NCI-H524 (cell line): ENCODE results near the gene REXO1.
A peak's percentile ranks its signal among the peaks of the same experiment; 100 is the strongest.
"Not testable (repeated sequence)": the region's sequence is repeated elsewhere in the genome, so short reads cannot be mapped to it uniquely, and the experiment has no call there.

Experiments used
- DNase-seq, 2 experiments: peaks; one replicate each; lab custom pipeline; 2025; lab: John Stamatoyannopoulos, UW

Gene REXO1

DNA sequence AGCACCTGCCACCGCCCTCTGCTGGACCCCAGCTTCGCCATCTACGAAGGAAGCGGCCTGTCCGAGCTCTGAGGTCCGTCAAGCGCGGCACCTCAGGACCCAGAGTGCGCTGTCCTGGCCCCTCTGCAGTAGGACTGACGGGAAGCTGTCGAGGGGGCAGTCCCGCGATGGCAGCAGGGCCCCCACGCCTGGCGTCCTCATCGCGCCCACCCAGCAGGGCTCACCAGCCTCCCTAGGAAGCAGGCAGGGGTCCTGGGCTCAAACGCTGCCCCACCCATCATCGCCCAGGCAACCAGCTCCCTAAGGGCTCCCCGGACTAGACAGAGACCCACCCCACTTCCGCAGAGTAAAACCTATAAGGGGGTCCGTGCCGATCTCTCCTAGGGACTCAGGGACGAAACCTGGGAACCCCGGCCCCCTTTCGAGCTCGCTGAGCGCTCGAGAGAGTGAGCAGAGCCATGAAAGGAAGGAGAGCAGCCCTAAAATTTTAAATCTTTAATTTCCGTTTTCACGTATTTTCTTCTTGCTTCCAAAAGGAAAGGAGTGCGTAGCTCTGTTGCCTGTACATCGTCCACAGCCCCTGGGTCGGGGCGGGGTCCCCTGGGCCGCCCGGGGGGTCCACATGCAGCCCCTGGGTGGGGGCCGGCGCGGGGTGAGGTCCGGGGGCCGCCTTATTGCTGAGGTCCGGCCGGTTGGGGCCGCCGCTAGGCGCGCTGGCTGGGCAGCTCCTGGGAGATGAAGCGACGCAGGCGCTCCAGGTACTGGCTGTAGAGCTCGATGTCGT is 28.4 kb upstream of the REXO1 start:
- DNase-seq, result not testable (repeated sequence)

DNA sequence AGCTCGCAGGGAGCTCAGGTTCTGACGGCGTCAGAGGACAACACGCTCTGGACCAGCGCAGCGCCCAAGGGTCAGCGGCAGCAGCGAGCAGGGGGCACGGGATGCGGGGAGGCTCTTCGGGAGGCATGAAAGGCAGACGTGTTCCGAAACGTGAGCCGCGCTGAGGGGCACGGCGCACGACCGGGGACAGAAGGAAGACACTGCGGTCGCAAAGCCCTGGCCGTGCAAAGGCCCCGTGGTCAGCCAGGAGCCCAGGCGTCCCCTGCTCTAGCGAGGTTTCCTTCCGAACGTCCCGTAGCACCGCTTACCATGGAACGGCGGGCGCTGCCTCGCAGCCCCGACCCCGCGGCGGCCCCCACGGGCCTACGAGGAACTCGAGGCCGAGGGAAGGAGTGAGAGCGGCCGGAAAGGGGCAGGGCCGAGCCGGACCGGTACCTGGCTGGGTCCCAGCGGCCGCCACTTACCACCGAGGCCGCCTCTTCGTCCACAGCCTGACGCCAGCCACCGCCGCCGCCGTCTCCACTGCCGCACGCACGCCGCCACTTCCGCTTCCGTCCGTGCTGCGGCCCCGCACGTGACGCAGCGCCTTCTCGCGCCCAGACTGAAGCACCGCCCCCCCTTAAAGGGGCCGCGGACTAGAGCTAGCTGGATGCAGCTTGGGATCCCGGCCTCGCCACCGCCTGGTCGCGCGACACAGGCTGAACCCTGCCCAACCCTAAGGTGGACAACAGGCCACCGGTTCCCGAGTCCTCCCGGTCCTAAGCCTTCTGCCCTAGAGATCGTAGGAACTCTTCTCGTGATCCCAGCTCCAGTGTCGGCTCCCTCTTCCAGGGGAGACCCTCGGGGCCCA is 27.6 kb upstream of the REXO1 start:
- peak; percentile 69 to 88 for DNase-seq

DNA sequence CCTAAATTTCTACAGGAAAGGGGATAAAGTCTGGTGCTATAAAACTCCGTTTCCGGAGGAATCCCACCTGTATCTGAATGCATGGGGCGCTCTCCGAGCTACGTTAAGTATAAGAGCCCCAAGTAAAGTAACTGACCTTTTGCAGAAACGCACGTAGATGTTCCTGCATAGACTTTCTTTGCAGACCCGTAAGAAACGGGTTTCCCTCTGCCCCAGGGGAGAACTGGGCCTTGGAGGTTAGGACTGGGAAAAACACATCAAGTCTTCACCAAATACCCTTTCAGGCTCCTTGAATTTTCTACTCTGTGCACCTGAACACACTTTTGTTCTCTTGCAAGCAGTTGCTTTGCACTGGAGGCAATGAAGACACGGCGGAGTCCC is 27.0 kb upstream of the REXO1 start:
- not testable (repeated sequence) for DNase-seq

DNA sequence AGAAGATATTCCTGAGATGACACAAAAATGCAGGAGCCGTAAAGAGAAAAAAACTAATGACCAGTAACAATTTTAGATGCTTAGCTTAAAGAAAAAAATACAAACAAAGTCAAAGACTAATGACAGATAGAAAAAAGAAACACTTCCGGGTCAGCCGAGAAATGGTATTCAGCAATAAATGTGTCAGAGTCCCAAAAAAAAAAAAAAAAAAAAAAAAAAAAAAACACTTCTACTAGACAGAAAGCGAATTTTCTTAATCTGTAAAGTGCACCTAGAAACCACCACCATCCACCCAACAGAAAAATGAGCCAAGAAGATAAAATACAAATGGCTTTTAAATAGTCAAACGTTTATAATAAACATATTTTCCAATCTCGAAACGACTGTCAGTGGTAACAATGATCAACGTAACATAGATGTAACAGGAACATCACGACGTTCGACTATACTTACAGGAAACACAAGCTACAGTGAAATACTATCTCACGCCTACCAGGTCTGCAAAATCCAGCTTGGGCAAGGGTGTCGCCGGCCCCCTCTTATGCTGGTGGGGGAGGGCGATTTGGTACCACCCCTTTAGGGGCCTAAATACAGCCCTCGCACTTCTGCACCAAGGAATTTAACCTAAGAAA is 26.4 kb upstream of the REXO1 start:
- no peak for DNase-seq

DNA sequence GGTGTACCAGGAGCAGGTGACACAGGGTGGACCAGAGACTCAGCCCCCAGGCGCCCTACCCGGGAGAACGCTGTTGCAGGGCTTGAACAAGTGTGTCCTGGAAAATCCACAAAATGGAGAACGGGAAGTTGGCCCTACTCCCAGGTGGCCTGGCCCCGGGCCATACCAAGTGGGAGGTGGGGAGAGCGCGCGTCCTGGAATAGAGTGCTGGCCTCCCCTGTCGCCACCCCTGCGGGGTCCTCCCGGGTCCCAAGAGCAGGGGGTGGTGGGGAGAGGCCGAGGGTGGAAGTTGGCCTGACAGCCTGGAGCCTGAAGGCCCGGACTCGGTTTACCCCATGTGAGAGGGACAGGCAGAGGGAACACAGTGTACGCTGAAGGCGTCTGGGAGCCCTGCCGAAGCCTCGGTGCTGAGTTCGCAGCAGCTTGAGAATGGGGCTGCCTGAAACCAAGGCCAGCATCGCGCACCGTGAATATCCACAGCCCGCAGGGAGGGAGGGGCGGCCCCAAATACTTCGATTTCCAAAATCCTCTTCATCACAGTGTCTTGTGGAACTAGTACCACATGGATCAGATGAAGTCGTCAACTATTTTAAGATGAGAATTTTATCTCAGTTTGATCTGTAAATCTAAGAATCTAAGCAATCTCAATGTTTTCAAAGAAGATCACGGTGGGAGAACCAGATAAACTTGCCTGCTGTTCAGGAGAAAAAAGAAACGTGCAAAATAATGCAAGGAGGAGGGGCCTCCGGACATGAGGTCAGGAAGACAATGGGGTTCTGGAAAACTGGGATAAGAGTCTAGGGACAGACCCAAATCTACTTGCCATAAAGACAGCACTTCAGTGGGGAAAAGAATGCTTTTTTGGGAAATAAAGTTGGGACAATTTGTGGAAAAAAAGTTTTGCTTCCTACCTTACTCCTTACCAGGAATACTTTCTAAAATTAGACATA is 25.5 kb upstream of the REXO1 start:
- DNase-seq, result no peak

DNA sequence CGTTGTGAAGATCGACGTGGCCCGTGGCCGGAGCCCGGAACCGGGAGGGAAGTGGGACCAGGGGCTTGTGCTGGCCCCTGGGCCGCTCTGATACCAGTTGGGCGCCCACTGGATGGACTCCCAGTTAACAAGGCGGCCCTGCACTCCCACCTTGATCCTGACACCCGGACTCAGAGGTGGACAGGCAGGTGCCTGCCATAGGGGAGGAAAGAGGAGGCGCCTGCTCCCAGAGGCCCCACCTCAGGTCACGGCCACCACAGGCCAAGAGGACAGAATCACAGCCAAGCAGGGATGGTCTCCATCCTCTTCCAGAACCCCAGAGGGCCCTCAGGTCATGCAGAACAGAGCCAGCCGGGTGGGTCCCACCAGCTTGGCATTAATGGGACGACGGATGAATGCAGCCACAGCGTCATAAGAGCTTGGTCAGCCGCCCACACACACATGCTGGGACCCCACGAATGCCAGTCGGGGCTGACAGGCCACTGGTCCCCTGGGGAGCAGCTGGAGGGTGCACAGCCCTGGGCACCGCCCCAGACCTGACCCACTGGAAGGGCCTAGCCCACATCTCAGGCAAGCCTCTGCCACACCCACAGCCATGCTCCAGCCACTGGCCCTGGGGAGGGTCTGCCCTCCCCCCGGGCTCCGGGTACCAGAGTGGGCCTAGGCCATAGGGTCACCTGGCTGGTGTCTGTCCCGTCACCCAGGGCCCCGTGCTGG is 24.7 kb upstream of the REXO1 start:
- no peak for DNase-seq

DNA sequence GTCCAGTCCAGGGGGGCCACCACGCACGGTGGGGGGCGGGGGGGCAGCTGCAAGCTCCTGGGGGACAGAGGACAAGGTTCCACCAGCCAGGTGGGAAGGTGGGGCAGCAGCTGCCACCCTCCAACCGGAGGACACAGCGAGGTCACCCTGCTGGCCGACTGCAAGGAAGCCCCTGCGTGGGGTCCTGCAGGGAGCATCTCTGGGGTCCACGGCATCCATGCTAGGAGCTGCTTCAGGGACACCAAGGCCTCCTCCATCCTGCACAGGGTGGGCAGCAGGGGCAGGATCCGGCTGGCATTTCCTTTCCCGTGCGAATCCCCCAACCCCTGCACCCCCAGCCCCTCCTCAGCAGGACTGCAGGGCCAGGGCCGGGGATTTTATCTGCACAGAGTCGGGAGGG is 23.3 kb upstream of the REXO1 start:
- no peak for DNase-seq

DNA sequence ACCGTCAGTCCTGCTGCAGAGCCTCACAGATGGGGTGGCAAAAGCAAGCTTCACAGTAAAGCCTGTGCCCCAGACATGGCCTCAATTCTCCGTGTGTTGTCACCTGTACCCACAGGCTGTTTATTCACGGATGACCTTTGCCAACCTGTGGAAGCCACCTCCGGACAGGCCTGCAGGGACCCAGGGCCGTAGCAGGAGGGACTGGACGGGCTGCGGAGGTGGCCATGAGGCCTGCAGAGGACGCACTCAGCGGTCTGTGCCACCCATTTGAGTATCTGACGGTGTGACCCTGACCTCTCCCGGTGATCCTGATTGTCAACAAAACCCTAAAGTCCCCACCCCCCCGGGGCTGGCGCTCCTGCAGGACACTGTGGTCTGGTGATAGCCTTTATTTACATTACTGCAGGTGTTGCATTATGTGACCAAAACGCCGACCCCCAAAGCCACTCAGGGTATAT is 22.9 kb upstream of the REXO1 start:
- DNase-seq, result no peak

DNA sequence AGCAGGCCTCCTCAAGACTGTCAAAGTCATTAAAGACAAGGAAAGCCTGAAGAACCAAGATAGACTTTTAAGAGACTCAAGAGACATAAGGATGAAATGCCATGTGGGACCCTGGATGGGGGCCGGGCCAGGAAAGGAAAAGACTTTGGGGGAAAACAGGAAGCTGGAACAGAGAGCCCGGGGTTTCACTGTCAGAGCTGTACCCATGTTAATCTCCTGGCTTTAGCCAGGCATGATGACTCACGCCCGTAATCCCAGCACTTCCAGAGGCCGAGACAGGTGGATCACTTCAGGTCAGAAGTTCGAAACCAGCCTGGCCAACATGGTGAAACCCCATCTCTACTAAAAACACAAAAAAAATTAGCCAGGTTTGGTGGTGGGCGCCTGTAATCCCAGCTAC is 20.7 kb upstream of the REXO1 start:
- DNase-seq, result no peak

DNA sequence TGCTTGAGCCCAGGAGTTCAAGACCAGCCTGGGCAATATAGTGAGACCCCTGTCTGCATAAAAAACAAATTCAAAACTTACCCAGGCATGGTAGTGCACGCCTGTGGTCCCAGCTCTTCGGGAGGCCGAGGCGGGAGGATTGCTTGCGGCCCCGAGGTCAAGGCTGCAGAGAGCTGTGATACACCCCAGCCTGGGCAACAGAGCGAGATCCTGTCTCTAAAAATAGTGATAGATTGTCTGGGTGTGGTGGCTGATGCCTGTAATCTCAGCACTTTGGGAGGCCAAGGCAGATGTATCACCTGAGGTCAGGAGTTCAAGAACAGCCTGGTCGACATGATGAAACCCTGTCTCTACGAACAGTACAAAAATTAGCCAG is 19.1 kb upstream of the REXO1 start:
- no peak for DNase-seq

DNA sequence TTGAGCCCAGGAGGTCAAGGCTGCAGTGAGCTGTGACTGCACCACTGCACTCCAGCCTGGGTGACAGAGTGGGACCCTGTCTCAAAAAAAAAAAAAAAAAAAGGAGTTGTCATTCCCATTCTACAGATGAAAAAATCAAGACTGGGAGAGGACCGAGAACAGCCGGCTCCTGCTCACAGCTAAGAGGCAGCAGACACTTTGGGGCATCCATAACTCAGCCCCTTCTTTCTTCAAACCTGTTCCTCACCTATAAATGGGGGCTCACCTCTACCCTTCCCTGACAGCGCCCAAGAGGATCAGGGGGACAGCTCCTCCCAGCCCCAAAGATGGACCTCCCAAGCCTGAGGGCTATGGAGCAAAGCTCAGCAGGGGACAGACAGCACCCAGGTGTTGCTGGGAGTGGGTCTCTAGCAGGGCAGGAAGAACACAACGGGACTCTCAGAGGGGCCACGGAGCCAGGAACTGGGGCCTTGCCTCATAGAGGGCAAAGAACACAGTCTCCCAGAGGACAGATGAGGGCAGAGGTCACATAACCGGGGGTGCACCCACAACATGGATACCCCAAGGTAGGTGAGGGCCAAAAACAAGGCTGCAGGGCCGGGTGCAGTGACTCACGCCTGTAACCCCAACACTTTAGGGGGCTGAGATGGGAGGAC is 18.5 kb upstream of the REXO1 start:
- no peak for DNase-seq

DNA sequence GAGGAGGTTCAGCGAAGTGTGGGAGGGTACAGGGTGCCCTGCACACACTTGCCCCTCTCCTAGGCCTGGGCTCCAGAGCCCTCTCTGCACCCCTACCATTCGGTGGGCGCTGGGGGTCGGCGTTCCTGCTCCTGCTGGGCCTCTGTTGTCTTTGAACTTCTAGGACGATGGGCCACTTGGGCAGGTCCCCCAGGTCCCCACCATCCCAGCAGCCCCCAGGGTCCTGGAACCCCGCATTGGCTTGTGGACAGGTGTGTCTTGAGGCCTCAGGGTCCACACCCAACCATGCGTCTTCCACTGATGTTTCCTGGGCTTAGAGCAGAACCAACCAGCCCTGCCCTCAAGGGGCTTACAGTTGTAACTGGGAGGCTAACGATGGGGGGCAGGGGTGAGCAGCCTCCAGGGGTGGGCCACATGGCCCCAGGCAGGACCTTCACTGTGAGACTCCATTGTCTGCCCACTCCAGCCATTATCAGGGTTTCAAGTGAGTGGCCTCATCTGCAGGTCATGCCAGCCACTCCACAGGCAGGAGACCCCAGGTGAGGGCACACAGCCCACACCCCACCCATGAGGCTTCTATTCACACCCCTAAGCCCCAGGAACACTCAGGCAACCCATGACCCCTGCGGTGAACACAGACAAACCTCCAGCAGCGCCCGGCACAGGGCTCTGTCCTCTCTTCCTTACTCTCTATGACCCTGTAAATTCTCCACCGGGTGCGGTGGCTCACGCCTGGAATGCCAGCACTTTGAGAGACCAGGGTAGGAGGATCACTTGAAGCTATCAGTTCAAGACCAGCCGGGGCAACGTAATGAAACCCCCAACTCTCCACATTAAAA is 17.1 kb upstream of the REXO1 start:
- no peak for DNase-seq

DNA sequence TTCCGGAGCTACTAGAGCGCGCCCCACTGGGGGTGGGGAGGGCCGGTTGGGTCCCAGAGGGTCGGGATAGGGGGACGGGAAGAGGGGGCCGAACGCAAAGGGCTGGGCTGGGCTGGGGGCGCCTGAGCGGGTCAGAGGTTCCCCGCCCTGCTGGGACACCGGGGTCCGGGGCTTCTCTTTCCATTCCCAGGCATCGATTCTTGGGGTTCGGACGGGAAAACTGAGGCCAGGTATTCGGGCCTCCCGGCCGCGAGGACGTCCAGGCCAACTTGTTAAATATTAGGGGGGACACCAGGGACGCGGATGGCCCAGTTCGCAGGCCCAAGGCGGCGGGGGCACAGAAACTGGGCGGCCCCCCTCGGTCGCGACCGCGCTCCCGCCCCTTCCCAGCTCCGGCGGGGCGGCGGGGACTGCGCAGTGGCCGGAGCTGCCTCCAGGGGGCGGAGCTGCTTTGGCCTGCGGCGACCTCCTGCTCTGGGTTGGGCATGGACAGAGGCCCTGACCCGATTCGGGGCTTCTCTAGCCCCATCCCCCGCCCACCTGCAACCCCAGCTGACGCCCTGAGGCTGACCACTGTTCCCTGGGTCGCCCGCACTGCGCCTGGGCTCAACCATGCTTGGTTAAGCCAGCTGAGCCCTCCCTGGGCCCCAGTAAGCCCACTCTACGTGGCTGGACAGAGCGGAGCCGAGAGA is 16.3 kb upstream of the REXO1 start:
- peak in 1 of 2 experiments; percentile 58 for DNase-seq

DNA sequence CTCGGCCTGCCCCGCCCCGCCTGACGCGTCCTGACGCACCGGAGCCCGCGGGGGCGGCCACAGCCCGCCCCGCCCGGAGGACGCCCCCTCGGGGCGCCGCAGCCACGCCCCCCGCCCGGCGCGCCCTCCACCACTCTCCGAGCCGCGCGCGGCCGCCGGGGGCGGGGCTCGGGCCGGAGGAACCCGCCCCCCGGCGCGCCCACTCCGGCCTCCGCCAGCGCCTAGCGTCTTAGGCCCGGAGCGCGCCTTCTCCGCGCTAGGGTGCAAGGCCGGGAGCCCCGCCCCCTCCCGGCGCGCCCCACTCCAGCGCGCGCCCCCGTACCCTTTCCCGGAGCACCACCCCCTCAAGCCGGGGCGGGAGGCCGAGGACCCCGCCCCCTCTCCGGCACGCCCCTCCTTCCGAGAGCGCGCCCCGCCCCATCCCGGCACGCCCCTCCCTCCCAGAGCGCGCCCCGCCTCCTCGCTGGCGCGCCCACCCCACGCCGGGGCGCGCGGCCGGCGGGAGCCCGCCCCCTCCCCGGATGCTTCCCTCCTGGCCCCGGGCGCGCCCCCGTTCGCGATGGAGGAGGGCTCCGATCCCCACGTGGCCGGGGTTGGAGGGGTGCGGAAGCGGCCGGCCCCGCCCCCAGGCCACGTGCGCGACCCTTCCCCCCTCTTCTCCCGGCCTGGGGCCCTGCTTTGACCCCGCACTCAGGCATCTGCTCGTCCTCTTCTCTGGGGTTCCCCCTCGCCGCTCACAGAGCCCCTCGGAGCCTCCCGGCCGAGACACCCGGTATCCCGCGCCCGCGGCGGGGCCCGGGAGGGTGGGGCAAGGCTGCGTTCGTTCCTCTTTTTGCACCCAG is 15.6 kb upstream of the REXO1 start:
- DNase-seq, result peak; percentile 96 to 98

DNA sequence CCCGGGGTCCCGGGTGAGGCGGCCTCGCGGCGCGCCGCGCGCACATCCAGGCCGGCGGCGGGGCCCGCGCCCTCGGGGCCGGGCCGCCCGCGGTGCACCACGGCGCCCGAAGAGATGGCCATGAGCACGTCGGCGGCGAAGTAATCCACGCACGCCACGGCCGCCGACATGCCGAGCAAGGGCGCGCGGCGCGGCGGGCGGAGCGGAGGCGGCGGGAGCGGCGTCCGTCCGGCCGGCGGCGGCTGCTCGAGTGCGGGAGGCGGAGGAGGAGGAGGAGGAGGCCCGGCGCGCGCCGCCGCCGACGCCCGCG is 15.0 kb upstream of the REXO1 start, which contains the start of gene KLF16:
Gene KLF16, minus strand, starts transcription at position 252 of the 310 bp plus-strand sequence. Its CDS starts 82 bp downstream, at position 170.
- no peak for DNase-seq

DNA sequence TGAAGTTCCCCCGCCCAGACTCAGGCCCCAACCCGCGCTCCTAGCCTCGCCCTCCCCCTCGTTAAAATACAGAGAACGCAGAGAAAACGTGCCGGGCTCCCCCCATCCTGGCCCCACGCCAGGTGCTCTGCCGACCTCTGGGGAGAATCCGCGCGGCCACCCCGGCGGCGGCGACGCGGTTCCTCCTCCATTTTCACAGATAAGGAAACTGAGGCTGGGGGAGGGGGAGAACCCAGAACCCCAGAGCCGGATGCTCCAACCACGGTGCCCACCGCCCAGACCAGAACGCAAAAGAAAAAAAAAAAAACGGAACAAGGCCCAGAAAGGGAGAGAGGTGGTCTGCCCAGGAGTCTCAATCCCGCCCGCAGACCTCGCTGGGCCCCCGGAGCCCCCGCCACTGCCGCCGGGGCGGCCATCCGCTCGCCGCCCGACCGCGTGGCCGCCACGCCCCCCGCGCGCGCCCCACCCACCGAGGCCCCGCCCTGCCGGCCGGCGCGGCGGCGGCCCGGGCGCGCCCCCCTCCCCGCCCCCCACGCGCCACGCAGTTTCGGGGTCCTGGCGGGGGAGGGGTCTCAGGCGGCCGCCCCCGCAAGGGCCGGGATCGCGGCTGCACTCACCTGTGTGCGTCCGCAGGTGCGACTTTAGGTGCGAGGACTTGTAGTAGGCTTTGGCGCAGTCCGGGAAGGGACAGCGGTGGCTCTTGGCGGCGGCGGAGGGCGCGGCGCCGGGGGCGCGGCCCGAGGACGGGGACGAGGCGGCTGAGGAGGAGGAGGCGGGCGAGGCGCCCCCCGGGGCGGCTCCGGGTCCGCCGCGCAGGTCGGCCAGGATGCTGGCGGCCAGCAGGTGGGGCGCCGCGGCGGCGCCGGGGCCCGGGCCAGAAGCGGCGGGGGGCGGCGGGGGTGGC is 14.4 kb upstream of the REXO1 start:
- peak in 1 of 2 experiments; percentile 68 for DNase-seq

DNA sequence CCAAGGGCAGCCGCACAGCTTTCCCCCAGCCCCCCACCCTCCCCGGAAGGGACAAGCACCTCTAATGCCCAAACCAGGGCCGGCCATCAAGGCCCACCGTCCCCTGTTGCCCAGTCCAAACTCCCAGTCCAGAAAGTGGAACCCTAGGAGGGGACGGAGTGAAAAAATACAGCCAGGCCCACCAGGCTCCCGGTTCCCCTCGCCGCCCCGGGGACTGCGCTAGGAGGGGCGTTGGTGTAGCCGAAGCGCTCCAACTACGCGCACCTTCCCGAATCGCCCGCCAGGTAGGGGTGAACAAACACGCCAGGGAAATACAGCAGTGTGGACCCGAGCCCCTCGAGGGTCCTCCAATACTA is 13.8 kb upstream of the REXO1 start:
- DNase-seq, result no peak
